ENCODE results near the gene LAMA2.

LAMA2 gene

DNA sequence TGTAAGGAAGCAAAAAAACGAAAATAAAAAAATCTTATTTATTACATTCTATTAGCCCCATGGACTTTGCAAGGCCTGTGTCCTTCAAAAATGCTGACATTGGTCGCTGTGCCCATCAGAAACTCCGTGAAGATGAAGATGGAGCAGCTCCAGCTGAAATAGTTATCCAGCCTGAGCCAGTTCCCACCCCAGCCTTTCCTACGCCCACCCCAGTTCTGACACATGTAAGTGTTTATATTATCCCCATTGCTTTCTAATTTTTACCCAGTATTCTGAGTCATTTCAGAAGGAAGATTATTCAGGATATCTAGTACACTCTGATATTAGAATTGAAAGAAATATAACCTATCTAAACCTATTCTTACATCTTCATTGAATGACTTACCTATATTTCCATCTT, 609.3 kb downstream of the LAMA2 start:
- no peak for DNase-seq (ENCODE audit: low spot score)

DNA sequence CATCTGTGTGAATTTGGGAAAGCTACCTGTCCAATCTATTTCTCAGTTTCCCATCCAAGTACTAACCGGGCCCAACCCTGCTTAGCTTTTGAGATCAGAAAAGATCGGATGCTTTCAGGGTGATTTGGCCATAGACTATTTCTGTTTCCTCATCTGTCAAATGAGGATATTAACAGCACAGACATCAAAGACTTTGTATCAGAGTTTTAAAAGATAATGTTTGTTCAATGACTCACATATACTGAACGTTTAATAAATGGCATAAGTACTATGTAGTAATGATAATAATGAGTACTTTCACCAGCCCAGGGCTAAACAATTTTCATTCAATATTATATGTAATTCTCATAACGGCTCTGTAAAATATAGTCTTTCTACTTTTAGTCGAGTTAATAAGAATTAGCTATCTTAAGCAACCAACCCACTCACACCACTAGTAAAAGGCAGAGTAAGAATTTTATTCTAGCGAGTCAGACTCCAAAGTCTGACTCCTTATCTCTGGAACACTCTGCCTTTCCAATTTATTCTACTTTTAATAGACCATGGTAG, 610.5 kb downstream of the LAMA2 start:
- no peak for DNase-seq (ENCODE audit: low spot score)

DNA sequence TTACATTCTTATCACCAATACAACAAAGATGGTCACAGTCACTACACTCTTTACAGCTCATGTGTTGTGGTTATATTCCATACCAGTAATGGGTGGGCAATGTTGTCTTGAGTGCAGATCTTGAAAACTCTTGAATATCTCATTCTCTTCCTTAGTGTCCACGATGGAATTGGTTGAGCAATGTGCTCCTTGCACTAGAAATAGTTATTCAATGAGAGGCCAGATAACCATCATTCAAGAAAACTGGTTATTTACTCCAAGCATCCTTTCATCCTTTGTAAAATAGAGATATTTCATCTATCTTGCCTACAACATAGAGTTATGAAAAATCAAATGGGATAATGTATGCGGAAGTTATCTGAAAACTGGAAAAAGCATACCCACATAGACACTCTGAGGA, 611.2 kb downstream of the LAMA2 start:
- DNase-seq (ENCODE audit: low spot score), result no peak

DNA sequence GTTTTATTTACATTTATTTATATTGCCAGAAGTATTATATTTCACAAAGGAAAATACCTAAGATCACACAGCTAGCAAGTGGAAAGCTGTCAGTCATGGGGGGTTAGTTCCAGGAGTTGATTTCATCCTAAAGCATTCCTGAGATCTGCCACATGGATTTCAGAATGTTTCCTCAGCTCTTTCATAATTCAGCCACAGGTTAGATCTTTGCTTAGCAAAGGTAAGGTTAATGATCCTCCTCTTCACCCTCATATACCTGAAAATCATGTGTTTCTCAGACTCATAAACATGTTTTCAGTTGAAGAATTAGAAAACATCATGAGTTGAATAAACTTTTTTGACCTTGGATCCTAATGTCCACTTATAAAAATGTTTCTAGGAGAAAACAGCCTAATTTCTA, 611.6 kb downstream of the LAMA2 start:
- no peak for DNase-seq (ENCODE audit: low spot score)

DNA sequence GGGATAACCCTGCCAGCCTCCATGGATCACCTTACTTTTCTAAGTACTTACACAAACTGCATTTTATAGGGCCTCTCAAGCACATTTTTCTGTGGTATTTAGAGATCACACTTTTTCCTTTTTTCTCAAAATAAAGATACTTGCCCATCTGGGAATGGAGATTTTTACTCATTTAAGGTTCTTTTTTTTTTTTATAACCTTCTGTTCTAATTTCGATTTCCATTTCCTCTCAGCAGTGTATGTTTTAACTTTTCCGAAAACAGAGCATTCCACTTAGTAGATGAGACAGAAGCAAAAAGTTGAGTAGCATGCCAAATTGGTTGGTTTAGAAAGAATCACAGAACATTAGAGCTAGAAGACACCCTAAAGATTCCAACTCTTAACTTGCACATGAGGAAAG, 612.7 kb downstream of the LAMA2 start:
- no peak for DNase-seq (ENCODE audit: low spot score)

DNA sequence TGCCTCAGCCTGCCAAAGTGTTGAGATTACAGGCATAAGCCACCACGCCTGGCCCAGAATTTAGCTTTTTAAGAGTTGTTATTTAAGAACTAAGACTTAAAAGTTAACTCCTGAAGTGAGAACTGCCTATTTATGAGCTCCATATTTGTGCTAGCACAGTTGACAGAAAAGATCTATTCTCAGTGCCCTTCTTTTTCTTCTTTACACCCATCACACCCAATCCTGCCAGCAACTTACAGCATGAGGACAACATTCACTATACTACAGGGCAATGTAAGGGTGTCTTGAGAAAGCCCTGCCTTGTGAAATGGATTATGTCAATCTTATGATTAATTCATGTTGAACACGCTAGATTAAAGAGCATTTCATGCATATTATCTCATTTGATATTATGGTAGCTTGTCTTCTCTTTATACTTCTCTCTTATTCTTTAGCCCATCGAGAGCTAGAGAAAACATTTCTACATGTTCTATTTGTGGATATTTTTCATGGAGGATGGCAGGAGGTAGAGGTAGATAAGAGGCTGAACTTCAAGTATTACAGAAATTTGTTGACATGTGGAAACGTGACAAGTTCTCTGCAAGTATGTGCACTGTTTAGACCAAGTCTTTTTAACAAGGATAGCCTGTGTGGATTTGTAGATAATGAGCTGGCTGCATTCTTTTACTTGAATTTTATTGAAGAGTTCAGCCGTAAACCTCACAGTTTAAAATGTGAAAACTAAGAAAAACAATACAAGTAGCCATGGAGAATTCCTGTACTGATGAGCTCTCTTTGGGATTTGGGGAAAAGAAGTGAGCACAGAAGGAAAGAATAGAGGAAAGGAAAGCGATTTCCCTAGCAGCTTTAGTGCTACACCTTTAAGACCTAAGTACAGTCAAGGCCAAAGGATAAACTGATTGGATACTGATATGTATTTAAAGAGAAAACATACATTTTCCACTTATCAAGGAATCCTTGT, 614.8 kb downstream of the LAMA2 start:
- DNase-seq (ENCODE audit: low spot score), result no peak

DNA sequence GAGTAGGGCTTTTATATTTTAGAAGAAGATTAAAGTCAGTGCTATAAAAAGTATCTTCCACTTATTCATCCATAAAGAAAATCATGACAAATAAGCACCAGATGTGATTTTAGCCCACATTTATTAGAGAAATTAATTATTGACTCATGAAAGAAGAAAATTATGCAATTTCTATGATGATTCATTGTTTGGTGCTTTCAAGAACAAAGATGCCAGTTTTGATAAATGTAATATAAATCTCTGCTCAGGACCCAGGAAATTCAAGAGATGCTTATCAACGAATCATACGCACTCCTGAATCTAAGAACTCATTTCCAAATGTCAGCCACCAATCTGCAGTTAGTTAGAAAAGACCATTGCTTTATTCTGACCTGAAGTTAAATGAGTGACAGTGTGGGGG, 615.6 kb downstream of the LAMA2 start:
- no peak for DNase-seq (ENCODE audit: low spot score)

DNA sequence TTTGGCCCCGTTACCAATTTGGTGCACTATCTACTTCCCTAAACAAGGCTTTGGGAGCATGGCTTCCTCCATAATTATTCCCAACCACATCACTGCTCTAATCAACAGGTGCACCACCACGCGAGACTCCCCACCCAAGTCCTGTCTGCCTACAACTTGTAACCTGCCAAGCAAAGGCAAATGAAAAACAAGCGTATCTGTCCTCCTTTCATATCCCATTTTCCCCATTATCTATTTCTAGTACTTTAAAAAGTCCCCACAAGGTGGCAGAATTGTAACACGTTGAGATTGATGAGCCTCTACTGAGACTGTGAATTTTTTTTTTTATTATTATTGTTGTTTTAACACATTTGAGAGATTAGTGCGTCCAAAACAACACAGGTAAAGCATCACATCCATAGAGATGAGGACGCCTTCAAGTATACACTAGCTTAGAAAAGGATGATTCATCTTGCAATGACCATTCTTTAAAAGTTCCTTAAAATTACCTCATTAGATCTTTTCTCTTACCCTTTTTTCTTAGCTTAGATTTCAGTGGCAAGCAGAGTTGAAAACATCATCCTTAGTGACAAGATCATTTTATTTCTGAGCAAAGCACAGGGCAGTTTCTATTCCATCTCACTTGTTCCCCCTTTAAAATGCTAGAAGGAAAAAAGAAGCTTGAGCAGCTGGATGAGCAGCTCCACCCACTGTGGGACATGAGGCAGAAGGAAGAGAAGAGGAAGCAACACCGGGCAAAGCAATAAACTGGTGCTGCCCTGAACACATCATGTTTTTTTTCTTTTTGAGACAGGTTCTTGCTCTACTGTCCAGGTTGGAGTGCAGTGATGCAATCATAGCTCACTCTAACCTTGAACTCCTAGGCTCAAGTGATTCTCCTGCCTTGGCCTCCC, 616.3 kb downstream of the LAMA2 start:
- DNase-seq (ENCODE audit: low spot score), result no peak

DNA sequence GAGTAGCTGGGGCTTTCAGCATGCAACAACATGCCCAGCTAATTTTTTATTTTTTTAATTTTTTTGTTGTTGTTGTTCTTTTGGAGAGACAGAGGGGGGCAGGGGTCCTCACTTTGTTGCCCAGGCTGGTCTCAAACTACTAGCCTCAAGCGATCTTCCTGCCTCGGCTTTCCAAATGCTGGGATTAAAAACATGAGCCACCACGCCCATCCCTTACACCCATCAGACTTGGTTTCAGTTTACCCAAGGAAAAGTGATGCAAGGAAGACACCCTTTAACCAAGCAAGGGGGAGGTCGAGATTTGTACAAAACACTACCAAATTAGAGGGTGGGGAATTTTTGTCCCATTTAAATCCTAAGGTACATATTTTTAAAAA, 616.9 kb downstream of the LAMA2 start:
- no peak for DNase-seq (ENCODE audit: low spot score)

DNA sequence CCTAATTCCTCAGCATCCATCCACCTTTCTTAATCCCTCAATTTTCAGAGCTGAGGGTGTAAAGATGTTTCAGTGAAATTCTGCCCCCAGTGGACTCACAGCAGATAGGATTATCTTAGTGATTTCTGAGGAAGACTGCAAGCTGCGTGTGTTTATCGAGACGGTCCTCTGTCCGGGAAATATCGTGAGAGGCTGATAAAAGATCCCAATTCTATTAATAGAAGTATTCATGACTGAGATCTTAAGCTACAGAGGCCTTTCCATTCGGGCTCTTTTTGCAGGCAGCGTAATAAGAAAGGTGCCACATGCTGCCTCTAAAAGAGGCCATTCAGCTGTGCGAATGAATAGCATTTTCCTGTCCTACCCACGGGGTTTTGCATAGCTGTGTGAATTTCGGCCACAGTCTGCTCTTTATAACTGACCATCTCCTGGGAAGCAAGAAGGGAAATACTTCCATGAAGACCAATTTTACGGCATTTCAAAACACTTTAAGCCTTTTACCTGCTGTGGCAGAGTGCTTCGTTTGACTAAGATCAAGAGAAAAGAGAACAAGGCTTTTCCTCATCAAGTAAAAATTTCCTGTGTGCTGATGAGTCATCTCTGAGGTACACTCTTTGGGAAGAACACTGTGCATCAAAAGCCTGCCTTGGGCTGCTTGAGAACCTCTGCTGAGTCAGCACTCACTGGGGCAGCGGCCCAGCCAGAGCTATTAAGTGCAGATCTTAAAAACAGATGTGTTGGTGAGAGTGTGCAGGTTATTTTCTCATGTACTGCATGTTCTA, 618.2 kb downstream of the LAMA2 start:
- peak; percentile 45 for DNase-seq (ENCODE audit: low spot score)

DNA sequence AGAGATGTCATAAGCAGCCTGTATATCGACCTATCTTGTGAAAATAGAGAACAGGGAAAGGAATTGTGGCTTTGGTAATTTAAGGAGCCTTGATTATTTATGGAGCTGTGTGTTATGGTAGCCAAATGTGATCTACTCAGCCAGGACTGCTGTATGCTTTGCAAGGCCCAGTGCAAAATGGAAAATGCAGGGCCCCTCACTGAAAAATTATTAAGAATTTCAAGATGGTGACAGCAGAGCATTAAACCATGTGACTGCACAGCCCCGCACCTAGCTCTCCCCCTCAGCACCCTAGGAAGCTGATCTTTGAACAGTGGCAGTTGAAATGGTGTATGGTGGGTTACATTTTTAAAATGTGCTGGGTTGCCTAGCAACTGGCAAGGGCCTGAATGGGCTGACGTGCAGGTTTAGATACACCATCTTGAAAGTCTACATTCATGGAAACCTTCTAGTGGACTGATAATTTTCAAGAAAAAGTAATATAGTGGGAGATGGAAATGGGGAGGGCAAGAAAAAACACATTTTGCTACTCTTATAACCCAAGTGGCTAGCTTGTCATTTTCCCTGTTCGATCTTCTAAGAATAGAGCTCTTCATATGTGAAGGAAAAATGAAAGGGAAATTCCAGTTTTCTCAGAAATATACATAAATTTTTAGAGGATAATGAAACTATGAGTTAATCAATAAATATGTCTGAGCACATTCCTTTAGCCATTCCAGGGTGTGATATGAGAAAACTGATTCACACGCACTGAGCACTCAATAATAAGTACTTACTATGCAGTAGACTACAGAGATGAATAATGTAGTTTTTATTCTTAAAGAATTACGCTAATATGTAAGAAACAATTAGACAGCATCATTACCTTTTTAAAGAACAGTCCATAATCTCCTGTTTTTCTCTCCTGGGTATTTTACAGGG, 619.1 kb downstream of the LAMA2 start:
- DNase-seq (ENCODE audit: low spot score), result no peak

DNA sequence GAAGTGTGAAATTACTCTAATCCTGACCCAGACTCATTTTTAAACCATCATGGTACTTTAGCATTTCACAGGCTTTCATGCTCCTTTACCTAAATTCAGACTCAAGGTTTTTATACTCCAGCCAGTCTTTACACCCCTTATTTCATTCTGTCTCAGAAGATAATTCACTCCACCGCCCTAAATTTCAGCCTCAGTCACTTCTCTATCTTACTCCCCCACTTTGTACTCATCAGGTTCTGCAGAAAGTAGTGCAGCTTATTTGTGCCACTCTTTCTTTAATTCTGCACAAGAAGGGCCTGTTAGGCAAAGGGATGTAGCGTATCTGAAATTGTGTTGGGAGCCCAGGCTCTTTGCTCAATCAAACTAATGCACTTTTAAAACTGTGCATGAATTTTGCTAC, 621.5 kb downstream of the LAMA2 start:
- no peak for DNase-seq (ENCODE audit: low spot score)

DNA sequence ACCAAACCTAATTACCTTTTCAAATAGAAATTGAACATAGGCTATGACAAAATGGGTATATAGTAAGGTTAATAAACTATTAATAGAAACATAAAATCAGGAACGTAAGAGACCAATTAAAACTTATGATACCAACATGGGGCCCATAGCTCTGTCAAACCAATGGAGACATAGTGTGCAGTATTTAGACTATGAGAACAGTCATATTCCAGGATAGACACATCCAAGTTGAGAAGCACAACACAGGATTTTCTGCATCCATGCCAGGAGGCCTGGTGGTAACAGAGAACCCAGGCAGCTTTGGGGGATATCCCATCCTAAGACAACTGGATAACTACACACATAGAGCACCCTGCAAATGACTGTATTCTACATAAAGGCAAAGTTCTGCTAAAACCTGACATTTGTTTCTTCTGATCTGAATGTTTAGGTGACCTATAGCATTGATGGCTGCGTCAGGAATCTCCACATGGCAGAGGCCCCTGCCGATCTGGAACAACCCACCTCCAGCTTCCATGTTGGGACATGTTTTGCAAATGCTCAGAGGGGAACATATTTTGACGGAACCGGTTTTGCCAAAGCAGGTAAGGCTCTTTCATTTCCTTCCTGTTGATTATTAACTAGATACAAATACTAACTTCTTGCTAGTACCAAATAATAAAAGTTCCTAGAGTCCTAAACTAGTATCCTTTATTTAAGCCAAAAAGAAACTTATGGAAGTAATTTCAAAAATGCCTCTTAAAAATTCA, 624.3 kb downstream of the LAMA2 start:
- DNase-seq (ENCODE audit: low spot score), result no peak

DNA sequence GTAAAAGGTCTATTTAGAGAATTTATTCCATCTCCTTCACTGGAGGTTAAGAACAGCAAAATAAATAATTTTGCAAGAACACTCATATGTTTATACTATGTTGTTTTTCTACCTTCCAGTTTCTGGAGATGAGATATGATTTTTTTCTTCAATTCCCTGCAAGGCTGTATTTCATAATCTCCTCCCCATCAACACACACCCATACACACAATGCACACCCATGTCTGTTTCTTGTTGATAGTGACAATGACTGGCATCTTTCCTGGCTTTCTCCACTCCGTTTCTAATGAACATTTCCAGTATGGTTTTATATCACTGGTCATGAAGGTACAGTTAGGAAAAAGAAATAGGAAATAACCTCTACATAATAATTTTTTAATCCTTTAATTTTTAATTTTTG, 624.9 kb downstream of the LAMA2 start:
- DNase-seq (ENCODE audit: low spot score), result no peak

DNA sequence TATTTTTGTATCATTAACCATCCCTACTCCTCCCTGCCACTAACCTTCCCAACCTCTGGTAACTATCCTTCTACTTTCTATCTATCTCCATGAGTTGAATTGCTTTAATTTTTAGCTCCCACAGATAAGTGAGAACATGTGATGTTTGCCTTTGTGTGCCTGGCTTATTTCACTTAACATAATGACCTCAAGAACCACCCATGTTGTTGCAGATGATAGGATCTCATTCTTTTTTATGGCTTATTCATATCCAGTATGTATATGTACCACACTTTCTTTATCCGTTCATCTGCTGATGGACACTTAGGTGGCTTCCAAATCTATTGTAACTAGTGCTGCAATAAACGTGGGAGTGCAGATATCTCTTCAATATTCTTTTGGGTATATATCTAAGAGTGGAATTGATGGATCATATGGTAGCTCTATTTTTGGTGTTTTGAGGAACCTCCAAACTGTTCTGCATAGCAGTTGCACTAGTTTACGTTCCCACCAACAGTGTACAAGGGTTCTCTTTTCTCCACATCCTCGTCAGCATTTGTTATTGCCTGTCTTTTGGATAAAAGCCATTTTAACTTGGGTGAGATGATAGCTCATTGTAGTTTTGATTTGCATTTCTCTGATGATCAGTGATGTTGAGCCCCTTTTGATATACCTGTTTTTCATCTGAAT, 625.7 kb downstream of the LAMA2 start:
- no peak for DNase-seq (ENCODE audit: low spot score)

DNA sequence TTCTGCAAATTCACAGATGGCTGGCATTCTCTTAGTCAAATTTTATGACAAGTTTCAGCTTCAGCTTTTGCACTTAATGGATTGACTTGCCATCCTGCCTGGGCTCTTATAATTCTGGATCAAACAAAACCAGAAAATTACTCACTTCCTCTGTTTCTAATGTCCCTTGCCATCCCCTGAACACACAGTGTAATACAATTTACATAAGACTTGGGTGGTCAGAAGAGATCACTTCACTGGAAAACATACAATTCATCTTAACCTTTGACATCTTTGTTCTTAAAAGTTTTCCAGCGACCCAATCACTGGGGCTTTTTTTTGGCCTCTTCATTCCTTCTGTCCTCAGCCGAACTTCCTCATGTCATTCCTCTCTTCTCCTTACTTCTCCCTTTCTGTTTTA, 628.0 kb downstream of the LAMA2 start:
- DNase-seq (ENCODE audit: low spot score), result no peak

DNA sequence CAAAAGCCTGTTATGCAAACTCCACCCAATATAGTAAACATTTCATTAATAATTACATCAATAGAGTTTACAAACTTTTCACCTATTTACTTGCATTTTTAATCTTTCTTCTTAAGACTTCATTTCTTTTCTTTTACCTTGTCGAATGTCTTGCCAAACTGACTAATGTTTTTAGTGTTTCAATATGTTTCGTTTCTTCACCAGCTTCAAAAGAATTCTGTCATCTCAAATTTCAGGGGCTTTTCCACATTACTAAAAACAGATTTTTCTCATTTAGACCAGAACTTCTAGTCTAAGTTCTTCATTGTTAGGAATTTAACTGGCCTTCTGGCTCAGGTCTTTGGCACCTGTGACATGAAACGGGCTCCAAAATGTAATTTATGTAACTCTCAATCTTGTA, 630.5 kb downstream of the LAMA2 start:
- DNase-seq (ENCODE audit: low spot score), result no peak

DNA sequence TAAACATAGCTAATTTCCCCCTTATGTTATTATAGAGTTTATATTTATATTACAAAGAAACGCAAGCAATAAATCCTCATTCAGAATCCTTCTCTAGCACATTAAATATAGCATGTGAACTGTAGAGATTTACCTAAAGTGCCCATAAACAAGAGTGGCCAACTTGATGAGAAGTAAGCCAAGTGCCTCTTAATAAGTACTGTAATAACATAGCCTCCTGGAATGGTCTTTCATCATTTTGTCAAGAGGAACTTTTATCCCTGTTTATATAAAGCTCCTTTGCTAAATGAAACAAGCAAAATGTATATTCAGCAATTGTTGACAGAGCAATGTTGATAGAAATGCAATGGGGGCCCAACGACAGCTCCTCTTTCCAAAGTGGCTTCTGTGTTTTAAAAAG, 632.1 kb downstream of the LAMA2 start:
- no peak for DNase-seq (ENCODE audit: low spot score)

DNA sequence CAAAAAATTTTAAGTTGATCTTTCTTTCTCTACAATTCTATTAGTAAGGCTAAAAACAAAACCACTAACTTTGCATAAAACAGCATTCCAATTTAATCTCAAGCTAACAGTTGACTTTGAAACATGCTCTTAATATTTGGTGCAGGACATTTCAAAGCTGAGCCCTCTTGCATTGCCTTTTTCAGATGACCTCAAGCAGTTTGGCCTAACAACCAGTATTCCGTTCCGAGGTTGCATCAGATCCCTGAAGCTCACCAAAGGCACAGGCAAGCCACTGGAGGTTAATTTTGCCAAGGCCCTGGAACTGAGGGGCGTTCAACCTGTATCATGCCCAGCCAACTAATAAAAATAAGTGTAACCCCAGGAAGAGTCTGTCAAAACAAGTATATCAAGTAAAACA, 633.1 kb downstream of the LAMA2 start:
- no peak for DNase-seq (ENCODE audit: low spot score)

DNA sequence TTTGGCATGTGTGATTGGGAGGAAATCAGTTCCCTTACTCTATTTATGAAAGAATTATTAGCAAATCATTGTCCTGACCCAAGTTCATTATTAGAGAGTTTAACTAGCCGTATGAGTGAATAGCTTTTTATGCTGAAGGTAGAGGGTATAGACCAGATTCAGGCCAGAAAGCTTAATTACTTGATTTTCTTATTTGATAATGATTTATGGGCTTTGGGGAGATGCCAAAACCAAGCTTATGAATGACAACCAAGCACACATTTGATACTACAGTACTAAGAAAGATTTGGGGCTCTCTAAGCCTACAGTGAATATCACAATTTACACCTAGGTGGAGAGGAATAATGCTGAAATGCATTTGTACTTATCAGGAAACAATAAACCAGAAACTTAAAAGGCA, 633.8 kb downstream of the LAMA2 start:
- DNase-seq (ENCODE audit: low spot score), result no peak
